GM18861 (cell line): ENCODE measurements around the gene SSBP2.
"Not testable (repeated sequence)": the region's sequence is repeated elsewhere in the genome, so short reads cannot be mapped to it uniquely, and the experiment has no call there.

Experiments
- ATAC-seq: cut with Tn5 transposase; IDR thresholded peaks from one replicate; pipeline ENCODE4 v1.9.1; 2021; ENCODE audit not compliant: unreplicated experiment

The SSBP2 gene

GRCh38 chr5:81605299-81605698 is 145.6 kb downstream of the SSBP2 start:
- no peak for ATAC-seq

GRCh38 chr5:81604193-81604592 is 146.7 kb downstream of the SSBP2 start:
- ATAC-seq = no peak

GRCh38 chr5:81601919-81602318 is 149.0 kb downstream of the SSBP2 start:
- ATAC-seq = no peak

- ATAC-seq = not testable (repeated sequence)
Measured at GRCh38 chr5:81592085-81592484, 158.8 kb downstream of the SSBP2 start.

GRCh38 chr5:81590498-81591384 is 160.2 kb downstream of the SSBP2 start:
- ATAC-seq = no peak

GRCh38 chr5:81579262-81579924 is 171.5 kb downstream of the SSBP2 start:
- ATAC-seq = peak; percentile 92

- no peak for ATAC-seq
Measured at GRCh38 chr5:81577091-81577490, 173.8 kb downstream of the SSBP2 start.

GRCh38 chr5:81575924-81576323 is 175.0 kb downstream of the SSBP2 start:
- no peak for ATAC-seq

- no peak for ATAC-seq
Measured at GRCh38 chr5:81572201-81572600, 178.7 kb downstream of the SSBP2 start.

- ATAC-seq = no peak
Measured at GRCh38 chr5:81558188-81558587, 192.7 kb downstream of the SSBP2 start.

GRCh38 chr5:81556809-81557208 is 194.1 kb downstream of the SSBP2 start:
- ATAC-seq = no peak

GRCh38 chr5:81555865-81556264 is 195.0 kb downstream of the SSBP2 start:
- ATAC-seq = no peak

- no peak for ATAC-seq
Measured at GRCh38 chr5:81554647-81555046, 196.2 kb downstream of the SSBP2 start.

- ATAC-seq = no peak
Measured at GRCh38 chr5:81553567-81554212, 197.2 kb downstream of the SSBP2 start.

GRCh38 chr5:81552852-81553566 is 197.9 kb downstream of the SSBP2 start:
- ATAC-seq = no peak

- ATAC-seq = no peak
Measured at GRCh38 chr5:81549123-81549522, 201.8 kb downstream of the SSBP2 start.

- ATAC-seq = no peak
Measured at GRCh38 chr5:81547001-81547400, 203.9 kb downstream of the SSBP2 start.

GRCh38 chr5:81545911-81546310 is 205.0 kb downstream of the SSBP2 start:
- ATAC-seq = no peak

GRCh38 chr5:81544351-81545018 is 206.4 kb downstream of the SSBP2 start:
- no peak for ATAC-seq

GRCh38 chr5:81542242-81542641 is 208.7 kb downstream of the SSBP2 start:
- no peak for ATAC-seq
